Measurements from ENCODE around the gene CREM. TPM values are rescaled to one million over a fixed set of nuclear protein-coding genes. Genes with fewer than 3 reads are reported as not detected.

CREM gene
- total and polyA plus RNA-seq, 8 donors = 17.6 to 43.5 (median 33.9) TPM

DNA sequence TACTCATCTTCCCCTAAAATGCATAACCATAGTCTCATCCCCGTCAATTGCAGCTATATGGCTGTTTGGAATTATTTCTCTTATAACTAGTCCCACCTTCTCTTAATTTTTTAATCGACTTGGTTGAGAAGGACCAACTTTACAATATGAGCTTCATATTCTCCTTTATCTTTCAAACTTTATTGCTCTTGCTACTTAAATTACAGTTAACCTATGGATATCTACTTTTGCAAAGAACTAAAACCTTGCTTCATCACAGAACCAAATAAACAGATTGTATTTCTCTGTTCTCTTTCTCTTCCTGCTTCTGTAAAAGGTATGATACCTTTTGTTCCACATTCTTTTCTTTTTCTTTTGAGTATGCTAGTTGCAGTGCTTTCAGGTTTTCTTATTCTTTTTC is 6.1 kb downstream of the CREM start:
- no peak for TF ChIP-seq CTCF (IDR thresholded peaks at IDR 0.05)
- H3K36me3 ChIP-seq = no peaks in the 10 kb centered on the region
- no peak overlapping the region for H3K27ac ChIP-seq
- H3K4me3 ChIP-seq = no peak overlapping the region
- no peaks in the 10 kb centered on the region for H3K9me3 ChIP-seq
- no peaks in the 10 kb centered on the region for H3K27me3 ChIP-seq
- DNase-seq (no peak), ATAC-seq (no peak)
- intact Hi-C loops (cut with DNase I) = no loop called here
- H3K4me1 ChIP-seq = peaks cover 5 to 28% of the 10 kb centered on the region in 2 donors

- no peak overlapping the region for H3K27ac ChIP-seq
- ATAC-seq (no peak), DNase-seq (no peak)
- no peaks in the 10 kb centered on the region for H3K27me3 ChIP-seq
- peaks cover 5 to 20% of the 10 kb centered on the region in 2 donors for H3K4me1 ChIP-seq
- intact Hi-C loops (cut with DNase I) = no loop called here
- TF ChIP-seq CTCF (IDR thresholded peaks at IDR 0.05) = no peak
- H3K9me3 ChIP-seq = no peaks in the 10 kb centered on the region
- H3K36me3 ChIP-seq = no peaks in the 10 kb centered on the region
- H3K4me3 ChIP-seq = no peak overlapping the region
Observed at GRCh38 chr10:35133586-35133985, 6.9 kb downstream of the CREM start.

GRCh38 chr10:35135861-35136260 is 9.2 kb downstream of the CREM start:
- no peaks in the 10 kb centered on the region for H3K27me3 ChIP-seq
- H3K9me3 ChIP-seq = no peaks in the 10 kb centered on the region
- TF ChIP-seq CTCF (IDR thresholded peaks at IDR 0.05) = no peak
- no peak overlapping the region for H3K4me3 ChIP-seq
- ATAC-seq (no peak), DNase-seq (no peak)
- H3K27ac ChIP-seq = peak overlapping the region in 1 of 2 donors; percentile 68
- H3K36me3 ChIP-seq = no peaks in the 10 kb centered on the region
- H3K4me1 ChIP-seq = peaks cover 0 to 9% of the 10 kb centered on the region in 2 donors
- intact Hi-C loops (cut with DNase I) = no loop called here

DNA sequence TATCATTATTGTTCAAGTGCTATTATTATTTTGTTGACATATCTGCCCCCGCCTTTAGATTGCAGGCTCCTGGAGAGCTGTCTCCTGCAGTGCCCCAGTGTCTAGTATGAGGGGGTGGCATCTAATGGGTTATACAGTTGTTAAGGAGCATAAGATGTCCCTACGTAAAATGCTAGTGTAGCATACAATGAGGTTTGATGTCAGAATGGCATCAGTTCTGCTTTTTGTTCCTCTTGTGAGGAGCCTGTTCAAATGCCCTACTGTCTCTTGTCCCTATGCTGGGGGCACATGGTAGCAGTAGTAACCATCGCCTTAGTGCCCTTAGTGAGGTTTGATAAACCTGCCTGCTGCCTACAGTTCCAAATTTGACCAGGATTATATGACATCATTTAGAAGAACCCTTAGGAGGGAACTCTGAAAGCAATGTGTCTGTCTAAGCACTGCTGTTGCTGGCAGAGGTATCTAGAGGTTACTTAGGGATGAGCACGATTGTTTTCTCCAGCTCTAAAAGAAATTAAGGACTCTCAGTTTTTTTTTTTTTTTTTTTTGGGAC is 9.7 kb downstream of the CREM start:
- Histone ChIP-seq H3K4me3 (no peak overlapping the region), H3K4me1 (peaks cover 0 to 9% of the 10 kb centered on the region in 2 donors), H3K9me3 (no peaks in the 10 kb centered on the region), H3K36me3 (no peaks in the 10 kb centered on the region), H3K27ac (peak overlapping the region in 1 of 2 donors; percentile 68), H3K27me3 (no peaks in the 10 kb centered on the region)
- ATAC-seq (peak; percentile 33), DNase-seq (no peak)
- intact Hi-C loops (cut with DNase I) = no loop called here
- TF ChIP-seq CTCF (IDR thresholded peaks at IDR 0.05) = no peak

DNA sequence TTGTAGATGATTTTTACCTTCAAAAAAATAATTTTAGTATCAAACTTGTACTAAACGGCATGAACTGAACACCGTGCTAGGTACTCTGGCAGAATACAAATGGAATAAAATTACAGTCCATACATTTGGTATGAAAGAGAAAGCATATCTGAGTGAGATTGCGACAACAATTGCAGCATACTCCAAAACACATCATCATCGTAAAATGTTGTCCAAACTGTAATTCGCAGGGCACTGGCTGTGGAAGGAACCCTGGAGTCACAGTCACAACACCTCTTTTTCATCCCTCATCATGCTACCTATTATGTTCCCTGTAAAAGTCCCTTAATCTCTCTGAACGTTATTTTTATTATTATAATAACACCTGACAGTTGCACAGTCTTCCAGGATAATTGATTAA is 13.5 kb downstream of the CREM start:
- DNase-seq = no peak
- H3K9me3 ChIP-seq = no peaks in the 10 kb centered on the region
- intact Hi-C loops (cut with DNase I) = no loop called here

More for the DNA sequence above, 13.5 kb downstream of the CREM start:
- Histone ChIP-seq H3K36me3 (no peaks in the 10 kb centered on the region), H3K4me3 (no peak overlapping the region), H3K27ac (no peak overlapping the region), H3K4me1 (peaks cover 0 to 9% of the 10 kb centered on the region in 2 donors), H3K27me3 (no peaks in the 10 kb centered on the region)
- no peak for TF ChIP-seq CTCF (IDR thresholded peaks at IDR 0.05)
- no peak for ATAC-seq

Measured in left lung (tissue), 10 donors.